GM10847 (cell line): Measurements from ENCODE around the gene GRK2.

ENCODE experiments used
- POLR2A ChIP-seq: IDR thresholded peaks from 2 replicates; pipeline ENCODE4 v1.6.1; 2011; ENCODE audit not compliant: insufficient read length; ENCODE audit errors: extremely low read depth

The GRK2 gene

DNA sequence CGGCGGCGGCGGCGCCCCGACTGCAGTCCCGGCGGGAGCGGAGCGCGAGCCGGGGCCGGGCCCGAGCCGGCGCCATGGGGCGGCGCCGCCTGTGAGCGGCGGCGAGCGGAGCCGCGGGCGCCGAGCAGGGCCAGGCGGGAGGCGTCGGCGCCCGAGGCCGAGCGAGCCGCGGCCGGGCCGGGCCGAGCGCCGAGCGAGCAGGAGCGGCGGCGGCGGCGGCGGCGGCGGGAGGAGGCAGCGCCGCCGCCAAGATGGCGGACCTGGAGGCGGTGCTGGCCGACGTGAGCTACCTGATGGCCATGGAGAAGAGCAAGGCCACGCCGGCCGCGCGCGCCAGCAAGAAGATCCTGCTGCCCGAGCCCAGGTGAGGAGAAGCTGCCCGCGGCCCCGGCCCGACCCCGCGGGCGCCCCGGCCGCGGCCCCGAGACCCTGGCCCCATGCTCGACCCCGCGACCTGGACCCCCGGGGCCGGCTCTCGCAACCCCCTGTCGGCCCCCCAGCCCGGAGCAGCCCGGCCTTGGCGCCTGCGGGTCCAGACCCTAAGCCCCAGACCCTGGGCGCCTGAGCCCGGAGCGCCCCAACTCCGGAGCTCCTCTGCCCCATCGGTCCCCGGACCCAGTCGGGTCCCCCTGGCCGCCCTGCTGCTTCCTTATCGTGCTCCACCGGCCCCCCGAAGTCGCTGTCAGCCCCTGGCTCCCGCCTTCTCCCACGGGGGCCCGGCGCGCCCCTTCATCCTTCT is at the start of gene GRK2:
GRK2 (plus strand) TSS at position 25 of the 739 bp plus-strand sequence; CDS start at position 252, 227 bp downstream.
- peak; percentile 47 for TF ChIP-seq POLR2A

DNA sequence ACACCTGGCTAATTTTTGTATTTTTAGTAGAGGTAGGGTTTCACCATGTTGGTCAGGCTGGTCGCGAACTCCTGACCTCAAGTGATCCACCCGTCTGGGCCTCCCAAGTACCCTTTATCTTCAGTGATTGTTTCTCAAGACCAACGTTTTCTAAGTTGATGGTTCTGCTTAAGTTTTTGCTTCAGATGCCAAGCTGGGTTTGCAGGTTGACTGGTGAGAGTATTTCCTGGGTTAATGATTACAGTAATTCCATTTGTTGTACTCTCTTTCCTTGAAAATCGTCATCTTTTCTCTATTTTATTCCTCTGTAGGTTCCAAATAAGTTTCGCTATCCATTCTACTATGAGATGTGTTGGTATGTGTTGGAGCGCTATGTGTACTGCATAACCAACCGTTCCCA is 38.5 kb upstream of the GRK2 start:
- no peak for TF ChIP-seq POLR2A

DNA sequence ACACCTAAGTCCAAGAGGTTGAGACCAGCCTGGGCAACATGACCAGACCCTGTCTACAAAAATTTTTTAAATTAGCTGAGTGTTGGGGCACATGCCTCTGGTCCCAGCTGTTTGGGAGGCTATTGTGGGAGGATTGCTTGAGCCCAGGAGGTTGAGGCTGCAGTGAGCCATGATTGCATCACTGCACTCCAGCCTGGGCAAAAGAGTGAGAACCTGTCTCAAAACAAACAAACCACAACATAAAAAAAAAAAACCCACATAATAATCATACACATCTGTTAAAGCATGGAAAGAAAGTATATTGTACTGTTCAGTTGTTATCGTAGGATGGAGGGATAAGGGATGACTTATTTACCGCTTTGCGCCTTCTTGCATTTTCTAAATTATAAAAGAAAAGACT is 35.9 kb upstream of the GRK2 start:
- no peak for TF ChIP-seq POLR2A

DNA sequence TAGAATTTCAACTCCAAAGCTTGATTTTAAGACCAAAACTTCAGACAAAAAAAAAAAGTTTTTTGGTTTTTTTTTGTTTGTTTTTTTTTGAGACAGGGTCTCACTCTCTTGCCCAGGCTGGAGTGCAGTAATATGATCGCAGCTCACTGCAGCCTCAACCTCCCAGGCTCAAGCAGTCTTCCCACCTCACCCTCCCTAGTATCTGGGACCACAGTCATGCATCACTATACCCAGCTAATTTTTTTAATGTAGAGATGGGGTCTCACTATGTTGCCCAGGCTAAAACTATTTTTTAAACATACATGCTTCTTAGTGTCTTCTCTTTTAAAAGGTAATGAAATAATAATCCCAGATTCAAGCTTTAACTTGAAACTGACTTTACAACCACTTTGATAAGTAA is 35.4 kb upstream of the GRK2 start:
- TF ChIP-seq POLR2A, result no peak

DNA sequence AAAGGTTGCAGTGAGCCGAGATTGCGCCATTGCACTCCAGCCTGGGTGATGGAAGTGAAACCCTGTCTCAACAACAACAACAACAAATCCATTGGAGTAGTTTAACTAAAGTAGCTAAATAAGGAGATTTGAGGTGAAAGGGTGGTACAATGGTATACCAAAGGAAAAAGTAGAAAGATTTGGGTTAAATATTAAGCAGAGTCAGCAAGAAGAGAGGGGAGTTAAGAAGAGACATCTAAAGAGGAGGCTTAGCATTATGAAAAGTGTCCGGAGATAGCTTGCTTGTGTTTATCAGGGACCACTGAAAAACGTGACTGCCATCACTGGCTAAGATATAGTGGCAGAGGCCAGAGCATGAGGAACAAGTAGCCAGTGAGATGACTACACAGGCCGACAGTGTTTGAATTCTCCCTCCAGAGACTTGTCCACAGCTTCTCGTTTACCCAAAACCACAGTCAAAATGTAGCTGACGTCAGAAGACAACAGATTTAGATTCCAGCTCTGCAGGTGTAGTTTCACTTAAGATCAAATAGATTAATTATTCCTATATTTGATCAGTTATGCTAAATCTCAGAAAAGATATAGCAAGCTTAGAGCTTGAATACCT is 32.6 kb upstream of the GRK2 start:
- TF ChIP-seq POLR2A, result no peak

DNA sequence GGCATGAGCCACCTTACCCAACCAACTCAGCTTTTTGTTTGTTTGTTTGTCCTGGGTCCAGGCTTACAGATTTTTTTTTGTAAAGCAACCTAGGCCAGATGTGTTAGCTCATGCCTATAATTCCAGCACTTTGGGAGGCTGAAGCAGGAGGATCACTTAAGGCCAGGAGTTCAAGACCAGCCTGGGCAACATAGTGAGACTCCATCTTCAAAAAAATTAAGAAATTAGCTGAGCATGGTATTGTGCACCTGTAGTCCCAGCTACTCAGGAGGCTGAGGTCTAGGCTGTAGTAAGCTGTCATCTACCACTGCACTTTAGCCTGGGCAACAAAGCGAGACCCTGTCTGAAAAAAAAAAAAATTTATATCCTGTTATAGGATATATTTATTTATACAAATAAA is 28.7 kb upstream of the GRK2 start:
- TF ChIP-seq POLR2A, result no peak

GRCh38 chr11:67238894-67239782 is 27.1 kb upstream of the GRK2 start:
- no peak for TF ChIP-seq POLR2A

DNA sequence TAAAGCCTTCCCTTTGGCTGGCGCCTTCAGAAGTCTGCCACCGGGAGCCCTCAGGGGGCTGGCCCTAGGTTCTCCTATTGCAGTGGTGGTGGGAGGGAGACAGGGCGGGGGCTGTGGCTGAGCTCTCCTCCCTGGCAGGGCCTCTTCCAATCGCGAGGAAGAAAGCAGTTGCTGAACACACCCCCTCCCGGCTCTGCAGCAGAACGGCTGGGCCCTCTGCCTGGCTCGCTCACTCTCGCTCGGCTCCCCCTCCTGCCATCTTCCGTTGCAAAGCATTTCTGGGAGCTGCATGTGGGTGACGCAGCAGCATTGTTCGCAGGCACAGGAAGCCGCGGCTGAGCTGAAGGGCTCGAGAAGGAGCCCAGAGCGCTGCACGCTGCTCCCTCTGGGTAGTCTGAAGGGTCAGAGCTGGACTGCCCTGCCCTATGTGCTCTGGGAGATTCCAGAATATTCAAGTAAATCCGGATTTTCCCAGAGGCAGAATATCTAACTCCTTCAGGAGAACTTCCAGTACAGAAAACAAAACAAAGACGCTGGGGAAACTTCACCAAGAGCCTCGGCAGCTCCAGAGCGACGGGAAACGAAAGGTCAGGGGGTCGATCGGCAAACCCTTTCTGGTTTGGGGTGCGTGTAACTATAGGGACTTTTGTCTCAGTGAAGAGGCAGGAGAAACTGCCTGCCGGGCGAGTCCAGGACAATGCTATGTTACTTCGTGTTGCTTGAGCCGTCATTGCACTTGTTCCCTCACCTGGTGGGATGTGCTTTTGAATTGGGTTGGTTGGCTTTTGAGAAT is 26.3 kb upstream of the GRK2 start:
- TF ChIP-seq POLR2A, result peak; percentile 96

DNA sequence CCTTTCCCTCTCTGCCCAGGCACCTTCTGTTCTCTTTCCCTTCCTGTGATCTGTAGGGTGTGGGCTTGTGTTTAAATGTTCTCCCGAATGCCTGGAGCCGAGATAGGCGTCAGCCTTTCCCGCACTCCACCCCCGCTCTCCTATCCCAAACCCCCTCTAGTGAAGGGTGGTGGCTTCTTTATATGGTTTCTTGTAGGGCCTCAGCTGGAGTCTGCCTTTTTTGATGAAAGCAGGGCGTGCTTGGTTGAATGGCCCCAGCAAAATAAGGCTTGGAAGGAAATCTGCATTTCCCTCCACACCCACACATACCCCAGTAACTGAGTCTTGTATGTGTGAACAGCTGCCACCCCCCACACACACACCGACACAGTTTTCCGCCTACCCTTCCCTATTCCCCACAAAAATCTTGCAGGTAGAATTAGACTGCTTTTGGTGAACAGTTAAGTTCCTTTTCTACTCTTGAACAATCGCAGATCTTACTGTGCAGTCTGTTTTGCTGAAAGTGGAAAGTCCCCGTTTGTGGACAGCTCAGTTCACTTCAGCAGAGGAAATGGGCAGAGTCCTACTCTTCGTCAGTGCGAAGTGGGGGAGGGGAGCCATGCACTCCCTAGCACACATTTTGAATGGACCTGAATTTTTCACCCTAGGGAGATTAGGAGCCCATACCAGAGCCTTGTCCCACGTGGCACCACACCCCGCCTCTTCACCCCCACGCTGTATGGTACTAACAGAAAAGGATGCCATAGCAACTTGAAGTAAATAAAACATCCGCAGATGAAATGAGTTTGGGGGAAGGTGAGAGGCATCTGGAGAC is 25.5 kb upstream of the GRK2 start:
- TF ChIP-seq POLR2A, result no peak

DNA sequence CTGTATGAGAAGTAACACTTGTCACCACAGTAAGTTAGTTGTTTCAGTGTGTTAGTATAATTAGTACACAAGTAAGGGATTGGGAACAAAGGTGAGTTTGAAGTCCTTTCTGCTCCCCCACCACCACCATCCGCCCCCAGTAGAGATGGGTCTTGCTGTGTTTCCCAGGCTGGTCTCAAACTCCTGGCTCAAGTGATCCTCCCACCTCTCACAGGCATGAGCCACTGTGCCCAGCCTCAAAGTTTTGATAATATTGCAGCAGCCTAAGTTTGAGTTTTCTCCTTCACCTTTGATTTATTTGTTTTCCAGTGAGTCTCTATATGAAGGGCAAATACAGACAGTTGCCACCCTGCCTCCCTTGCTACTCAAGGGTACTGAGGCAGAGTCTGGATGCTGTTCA is 23.7 kb upstream of the GRK2 start:
- TF ChIP-seq POLR2A, result no peak

DNA sequence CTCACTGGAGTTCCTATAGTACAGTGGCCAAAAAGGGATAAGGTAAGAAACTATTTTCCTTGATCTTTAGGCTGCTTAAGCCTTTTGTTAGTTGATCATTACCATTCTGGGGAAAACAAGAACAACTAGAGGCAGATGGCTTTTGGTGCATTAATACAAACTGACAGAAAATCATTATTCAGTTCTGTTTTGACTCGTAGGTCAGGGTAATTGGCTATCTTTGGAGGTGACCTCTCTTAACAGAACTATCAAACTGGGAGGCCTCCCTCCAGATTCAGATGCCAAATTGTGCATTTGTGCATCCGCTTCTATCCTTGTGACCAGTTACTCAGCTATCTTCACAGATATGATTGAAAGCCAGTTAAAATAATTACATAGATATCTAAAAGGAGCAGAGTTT is 23.2 kb upstream of the GRK2 start:
- no peak for TF ChIP-seq POLR2A

GRCh38 chr11:67245046-67245445 is 21.2 kb upstream of the GRK2 start:
- no peak for TF ChIP-seq POLR2A

GRCh38 chr11:67247946-67248550 is 18.2 kb upstream of the GRK2 start:
- no peak for TF ChIP-seq POLR2A

GRCh38 chr11:67248653-67249052 is 17.6 kb upstream of the GRK2 start:
- no peak for TF ChIP-seq POLR2A
